ENCODE measurements around the gene SPATA7.

- TF ChIP-seq TAF1 (IDR thresholded peaks at IDR 0.05; ENCODE audit: borderline replicate concordance, insufficient read depth, low read length) (no peak), SIN3A (IDR thresholded peaks at IDR 0.05; ENCODE audit: borderline replicate concordance, insufficient read depth, low read length) (no peak), POLR2AphosphoS5 (IDR thresholded peaks at IDR 0.05; ENCODE audit: low read depth, low read length) (no peak), FOXP2 (optimal IDR thresholded peaks at IDR 0.05; ENCODE audit: borderline replicate concordance, extremely low read depth, extremely low read length, insufficient read depth) (no peak)
- TF ChIP-seq, protein P1, sequence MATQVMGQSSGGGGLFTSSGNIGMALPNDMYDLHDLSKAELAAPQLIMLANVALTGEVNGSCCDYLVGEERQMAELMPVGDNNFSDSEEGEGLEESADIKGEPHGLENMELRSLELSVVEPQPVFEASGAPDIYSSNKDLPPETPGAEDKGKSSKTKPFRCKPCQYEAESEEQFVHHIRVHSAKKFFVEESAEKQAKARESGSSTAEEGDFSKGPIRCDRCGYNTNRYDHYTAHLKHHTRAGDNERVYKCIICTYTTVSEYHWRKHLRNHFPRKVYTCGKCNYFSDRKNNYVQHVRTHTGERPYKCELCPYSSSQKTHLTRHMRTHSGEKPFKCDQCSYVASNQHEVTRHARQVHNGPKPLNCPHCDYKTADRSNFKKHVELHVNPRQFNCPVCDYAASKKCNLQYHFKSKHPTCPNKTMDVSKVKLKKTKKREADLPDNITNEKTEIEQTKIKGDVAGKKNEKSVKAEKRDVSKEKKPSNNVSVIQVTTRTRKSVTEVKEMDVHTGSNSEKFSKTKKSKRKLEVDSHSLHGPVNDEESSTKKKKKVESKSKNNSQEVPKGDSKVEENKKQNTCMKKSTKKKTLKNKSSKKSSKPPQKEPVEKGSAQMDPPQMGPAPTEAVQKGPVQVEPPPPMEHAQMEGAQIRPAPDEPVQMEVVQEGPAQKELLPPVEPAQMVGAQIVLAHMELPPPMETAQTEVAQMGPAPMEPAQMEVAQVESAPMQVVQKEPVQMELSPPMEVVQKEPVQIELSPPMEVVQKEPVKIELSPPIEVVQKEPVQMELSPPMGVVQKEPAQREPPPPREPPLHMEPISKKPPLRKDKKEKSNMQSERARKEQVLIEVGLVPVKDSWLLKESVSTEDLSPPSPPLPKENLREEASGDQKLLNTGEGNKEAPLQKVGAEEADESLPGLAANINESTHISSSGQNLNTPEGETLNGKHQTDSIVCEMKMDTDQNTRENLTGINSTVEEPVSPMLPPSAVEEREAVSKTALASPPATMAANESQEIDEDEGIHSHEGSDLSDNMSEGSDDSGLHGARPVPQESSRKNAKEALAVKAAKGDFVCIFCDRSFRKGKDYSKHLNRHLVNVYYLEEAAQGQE (IDR thresholded peaks at IDR 0.05; ENCODE audit: insufficient read depth in 1 of 2, low read depth in 2 of 2, low read length in 2 of 2) = no peak
These were observed 868 bp downstream of the SPATA7 start for GRCh38 chr14:88386256-88386794.

Data from PFSK-1 (cell line).